HG02852 (cell line): Measurements from ENCODE around the gene ACSF3.
A peak's percentile ranks its signal among the peaks of the same experiment; 100 is the strongest.

Experiments
- ATAC-seq: cut with Tn5 transposase; IDR thresholded peaks from one replicate; pipeline ENCODE4 v1.9.1; 2021; ENCODE audit warnings: mild to moderate bottlenecking, moderate library complexity; ENCODE audit not compliant: unreplicated experiment

ACSF3 gene

GRCh38 chr16:89108416-89108815 lies 14.8 kb downstream of the ACSF3 start:
- no peak for ATAC-seq

GRCh38 chr16:89110641-89111040 lies 17.0 kb downstream of the ACSF3 start:
- ATAC-seq = no peak

GRCh38 chr16:89111263-89111662 lies 17.6 kb downstream of the ACSF3 start:
- ATAC-seq = no peak

GRCh38 chr16:89112377-89113151 lies 18.9 kb downstream of the ACSF3 start:
- no peak for ATAC-seq

- no peak for ATAC-seq
Observed at GRCh38 chr16:89113152-89113547, 19.5 kb downstream of the ACSF3 start.

DNA sequence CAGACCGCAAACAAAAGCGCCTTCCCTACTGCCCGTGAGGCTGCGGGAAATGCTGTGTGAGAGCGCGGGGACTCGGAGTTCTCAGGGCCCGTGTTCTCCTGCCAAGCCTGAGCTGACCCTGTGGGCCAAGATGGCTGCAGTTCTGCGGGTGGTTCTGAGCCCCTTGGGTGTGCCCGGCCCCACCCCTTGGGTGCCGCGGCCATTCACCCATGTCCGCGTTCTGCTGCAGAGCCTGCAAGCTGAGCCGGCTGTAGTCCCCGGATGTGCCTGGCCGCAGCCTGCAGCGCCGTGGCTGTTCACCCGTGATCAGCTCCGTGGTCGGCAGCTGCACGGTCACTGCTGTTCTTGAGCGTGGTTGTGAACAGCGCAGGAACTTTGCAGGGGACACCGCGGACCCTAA lies 20.0 kb downstream of the ACSF3 start:
- ATAC-seq = no peak

DNA sequence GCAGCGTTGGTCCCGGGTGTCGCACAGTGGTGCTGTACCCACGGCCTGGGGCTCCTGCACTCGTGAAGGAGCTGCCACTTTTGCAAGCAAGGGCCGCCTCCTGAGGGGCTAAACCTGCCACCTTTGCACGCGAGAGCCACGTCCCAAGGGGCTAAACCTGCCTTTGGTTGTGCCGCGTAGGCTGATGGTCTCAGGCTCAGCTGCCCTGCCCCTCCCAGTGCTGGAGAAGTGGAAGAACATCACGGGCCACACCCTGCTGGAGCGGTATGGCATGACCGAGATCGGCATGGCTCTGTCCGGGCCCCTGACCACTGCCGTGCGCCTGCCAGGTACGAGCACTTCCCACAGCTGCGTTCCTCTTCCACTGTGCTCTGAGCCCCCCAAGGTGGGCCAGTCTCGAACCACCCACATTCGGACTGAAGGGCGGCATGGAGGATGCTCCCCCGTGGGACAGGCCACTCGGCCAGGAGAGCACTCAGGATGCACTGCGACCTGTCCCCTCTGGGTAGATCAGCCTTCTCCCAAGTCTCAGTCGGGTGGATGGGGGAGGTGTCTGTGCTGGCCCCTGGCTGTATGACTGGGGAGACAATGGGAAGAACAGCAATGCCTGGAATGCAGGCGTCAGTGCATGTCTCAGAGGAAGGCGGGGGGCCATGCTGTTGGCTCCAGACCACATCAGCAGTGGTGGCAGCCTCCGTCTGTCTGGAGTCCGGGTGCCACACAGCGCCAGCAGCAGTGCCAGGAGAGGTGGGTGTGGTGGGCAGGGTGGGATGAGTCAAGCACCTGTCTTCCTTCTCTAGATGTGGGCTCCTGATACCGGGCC lies 20.7 kb downstream of the ACSF3 start:
- ATAC-seq = no peak

DNA sequence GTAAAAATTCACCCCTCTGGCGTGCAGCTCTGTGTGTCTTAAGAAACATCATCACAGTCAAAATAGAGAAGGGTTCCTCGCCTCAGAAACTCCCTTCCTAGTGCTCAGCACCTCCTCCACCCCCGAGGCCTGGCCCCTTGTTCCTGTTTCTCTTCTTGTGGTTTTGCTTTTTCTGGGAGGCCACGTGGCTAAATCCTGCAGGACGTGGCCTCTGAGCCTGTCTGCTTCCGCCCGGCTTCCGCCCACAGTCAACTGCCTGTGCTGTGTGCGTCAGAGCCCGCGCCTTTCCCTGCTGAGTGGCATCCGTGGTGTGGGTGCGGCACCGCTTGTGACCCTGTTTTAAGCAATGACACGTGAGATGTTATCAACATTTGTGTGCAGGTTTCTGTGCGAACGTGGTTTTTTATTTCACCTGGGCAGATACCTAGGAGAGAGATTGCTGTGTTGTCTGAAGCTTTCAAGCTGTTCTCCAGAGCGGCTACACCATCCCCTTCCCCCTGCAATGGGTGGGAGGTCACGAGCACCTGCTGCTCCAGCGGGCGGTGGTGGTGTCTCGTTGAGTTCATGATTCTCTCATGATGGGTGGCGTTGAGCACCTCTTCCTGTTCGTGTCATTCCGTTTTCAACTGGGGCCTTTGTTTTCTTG lies 21.7 kb downstream of the ACSF3 start:
- ATAC-seq = peak; percentile 71

GRCh38 chr16:89116341-89117226 lies 22.9 kb downstream of the ACSF3 start:
- ATAC-seq = no peak

DNA sequence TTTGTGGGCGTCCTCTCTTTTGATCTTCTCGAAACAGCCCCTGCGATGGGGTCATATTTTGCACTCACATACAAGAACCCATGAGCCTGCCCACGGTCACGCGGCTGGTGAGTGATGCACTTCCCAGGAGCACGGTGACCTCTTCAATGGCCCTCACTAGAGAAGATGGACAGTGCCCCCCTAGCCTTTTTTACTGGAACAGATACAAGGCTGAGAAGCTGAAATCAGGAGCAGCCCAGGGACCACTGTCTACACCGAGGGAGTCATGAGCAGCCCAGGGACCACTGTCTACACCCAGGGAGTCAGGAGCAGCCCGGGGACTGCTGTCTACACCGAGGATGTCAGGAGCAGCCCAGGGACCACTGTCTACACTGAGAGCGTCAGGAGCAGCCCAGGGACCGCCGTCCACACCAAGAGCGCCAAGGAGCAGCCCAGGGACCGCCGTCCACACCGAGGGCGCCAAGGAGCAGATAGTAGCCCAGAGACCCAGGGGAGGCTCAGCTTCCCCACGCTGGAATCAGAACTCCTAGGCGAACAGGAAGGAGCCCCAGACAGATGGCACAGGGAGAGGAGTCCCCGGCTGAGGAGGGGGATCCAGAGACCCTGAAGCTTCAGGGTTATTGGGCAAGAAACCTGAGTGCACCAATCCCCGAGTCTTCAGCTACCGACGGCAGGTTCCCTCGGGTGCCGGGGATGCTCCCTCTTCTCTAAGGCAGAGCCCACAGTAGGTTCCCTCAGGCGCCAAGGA lies 23.7 kb downstream of the ACSF3 start:
- ATAC-seq = no peak

- no peak for ATAC-seq
Observed at GRCh38 chr16:89117975-89118289, 24.3 kb downstream of the ACSF3 start.

- ATAC-seq = no peak
Observed at GRCh38 chr16:89118361-89119165, 24.9 kb downstream of the ACSF3 start.

DNA sequence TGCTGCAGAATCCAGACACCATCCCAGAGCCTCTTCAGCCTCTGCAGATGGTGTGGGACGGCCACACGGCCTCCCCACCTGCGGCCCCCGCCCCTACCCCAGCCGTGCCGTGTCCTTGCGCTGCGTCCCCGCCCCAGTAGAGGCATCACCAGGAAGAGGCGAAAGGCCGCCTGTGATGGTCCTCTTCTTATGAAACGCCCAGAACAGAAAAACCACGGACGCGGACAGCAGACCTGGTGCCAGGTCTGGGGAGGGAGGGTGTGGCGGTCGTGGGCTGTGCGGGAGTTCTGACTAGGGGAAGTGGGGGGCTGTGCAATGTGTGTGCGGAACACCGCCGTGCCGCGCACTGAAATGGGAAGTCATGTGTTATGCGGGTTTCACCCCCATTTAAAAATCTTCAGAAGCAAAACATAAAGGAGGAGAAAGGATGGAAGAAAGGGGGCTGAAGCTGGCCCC lies 25.5 kb downstream of the ACSF3 start:
- no peak for ATAC-seq

- no peak for ATAC-seq
Observed at GRCh38 chr16:89119661-89120141, 26.0 kb downstream of the ACSF3 start.

DNA sequence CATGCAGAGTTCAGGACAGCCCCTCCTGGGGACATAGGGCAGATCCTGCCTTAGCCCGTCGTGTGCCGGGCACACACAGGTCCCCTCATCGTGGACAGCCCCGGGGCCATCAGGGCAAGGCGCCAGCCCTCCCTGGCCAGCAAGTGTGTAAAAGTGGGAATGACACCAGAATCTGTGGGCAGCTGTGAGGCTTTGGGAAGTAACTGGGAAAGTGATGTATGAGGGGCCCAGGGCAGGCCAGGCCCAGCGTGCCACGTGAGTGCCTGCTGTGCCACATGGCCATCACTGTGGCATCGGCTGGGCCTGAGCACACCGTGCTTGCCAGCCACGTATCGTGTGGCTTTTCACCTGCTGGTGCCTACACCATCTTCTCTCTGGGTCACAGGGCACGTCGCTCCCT lies 26.6 kb downstream of the ACSF3 start:
- ATAC-seq = no peak

DNA sequence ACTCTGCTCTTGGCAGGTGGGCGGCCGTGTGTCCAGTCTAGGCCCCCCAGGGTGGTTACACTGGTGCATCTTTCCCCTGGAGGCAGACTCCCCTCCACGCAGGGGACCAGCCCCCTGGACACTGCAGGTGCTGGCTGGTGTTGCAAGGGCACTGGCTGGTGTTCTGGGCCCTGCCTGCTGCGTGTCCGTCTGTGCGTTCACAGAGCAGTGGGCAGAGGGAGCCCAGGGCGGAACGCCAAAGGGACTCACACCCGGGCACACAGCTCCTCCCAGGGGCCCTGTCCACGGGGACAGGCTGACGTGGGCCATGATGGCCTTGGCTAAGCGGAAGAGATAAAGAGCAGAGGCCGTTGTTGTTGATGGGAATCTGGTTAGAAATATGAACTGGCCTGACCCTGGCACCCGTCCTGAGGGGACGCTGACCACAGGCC lies 27.3 kb downstream of the ACSF3 start:
- ATAC-seq = no peak

DNA sequence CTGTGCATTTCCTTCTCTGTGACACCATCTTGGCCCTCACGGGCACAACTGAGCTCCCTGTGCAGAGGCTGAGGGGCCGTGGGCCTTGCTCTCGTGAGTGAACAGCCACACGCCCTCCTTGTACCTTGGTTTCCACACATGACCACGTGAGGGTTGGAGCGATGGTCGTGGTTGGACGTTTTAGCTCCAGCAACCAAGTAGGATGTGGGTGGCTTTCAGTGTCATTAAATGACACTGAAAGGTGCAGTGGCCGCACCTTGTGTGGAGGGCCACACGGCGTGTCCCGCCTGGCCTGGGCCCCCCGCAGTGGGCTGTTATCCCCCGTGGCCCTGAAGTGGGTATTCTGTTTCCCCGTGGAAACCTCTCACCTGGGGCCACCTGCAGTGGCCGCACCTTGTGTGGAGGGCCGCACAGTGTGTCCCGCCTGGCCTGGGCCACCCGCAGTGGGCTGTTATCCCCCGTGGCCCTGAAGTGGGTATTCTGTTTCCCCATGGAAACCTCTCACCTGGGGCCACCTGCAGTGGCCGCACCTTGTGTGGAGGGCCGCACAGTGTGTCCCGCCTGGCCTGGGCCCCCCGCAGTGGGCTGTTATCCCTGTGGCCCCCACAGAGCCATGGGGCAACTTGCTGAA lies 28.2 kb downstream of the ACSF3 start:
- no peak for ATAC-seq

- ATAC-seq = no peak
Observed at GRCh38 chr16:89122322-89122851, 28.7 kb downstream of the ACSF3 start.
